A549 treated with GW870086 at 1 μM for 4 hours (cell line): ENCODE results near the gene IL37. TPM values are rescaled to one million over a fixed set of nuclear protein-coding genes. Genes with fewer than 3 reads are reported as not detected.

Experiments
- total RNA-seq: library from RNA; stranded (reverse); fragments of 200-300 nt; extraction: Qiagen RNA extraction; gene quantifications from 5 replicates; pipeline ENCODE4 v1.2.3, GENCODE V29; 2022; ENCODE audit warnings: low read depth

IL37 gene, protein sequence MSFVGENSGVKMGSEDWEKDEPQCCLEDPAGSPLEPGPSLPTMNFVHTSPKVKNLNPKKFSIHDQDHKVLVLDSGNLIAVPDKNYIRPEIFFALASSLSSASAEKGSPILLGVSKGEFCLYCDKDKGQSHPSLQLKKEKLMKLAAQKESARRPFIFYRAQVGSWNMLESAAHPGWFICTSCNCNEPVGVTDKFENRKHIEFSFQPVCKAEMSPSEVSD
- total RNA-seq = not detected in 5 replicates

DNA sequence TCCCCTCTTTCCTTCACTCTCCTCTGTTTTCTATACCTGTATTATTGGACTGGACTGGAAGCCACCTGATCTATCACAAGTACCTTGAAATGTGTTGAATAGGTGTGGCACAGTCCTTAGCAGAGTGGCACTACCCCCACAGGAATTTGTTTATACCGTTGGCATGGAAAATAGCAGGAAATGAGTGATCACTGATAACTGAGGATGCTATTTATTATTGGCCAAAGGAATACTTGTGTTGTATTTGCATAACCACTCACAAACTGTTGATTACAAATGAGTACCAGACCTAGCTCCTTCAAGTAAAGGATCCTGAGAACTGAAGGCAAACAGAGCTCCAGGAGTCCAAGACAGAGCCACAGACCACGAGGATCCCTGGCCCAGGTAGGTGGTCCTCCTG lies at the start of gene IL37:
IL37 (plus strand) TSS at position 301 of the 400 bp plus-strand sequence. CDS start 1,848 bp downstream, outside the sequence.

Other genes starting within 250 kb of the IL37 start
- gene NT5DC4, start 190.1 kb upstream of the IL37 start, total RNA-seq = not detected in 5 replicates
- gene CKAP2L, start 146.6 kb upstream of the IL37 start, total RNA-seq = 10.5 to 16.2 TPM (median 13.9 TPM) in 5 replicates
- gene IL1A, start 126.7 kb upstream of the IL37 start, total RNA-seq = 0.09 to 0.35 TPM (median 0.21 TPM) in 5 replicates
- gene IL1B, start 74.4 kb upstream of the IL37 start, total RNA-seq = 0.13 to 0.22 TPM (median 0.14 TPM) in 5 replicates
- gene IL36G, start 66.8 kb downstream of the IL37 start, total RNA-seq = 0.13 TPM in 1 of 5 replicates, not detected in the others
- gene IL36A, start 94.3 kb downstream of the IL37 start, total RNA-seq = not detected in 5 replicates
- gene IL36B, start 141.7 kb downstream of the IL37 start, total RNA-seq = 0.13 TPM in 1 of 5 replicates, not detected in the others
- gene IL36RN, start 148.0 kb downstream of the IL37 start, total RNA-seq = 0.05 to 0.08 TPM (median 0.05 TPM) in 3 of 5 replicates, not detected in the others
- gene IL1F10, start 156.8 kb downstream of the IL37 start, total RNA-seq = not detected in 5 replicates
- 0.10 to 0.62 TPM (median 0.53 TPM) in 5 replicates for gene IL1RN, start 216.4 kb downstream of the IL37 start, total RNA-seq